Parathyroid adenoma (tissue), 2 donors: ENCODE measurements around the gene KRTAP12-3.

Experiments used
- H2AFZ ChIP-seq: fragments of 300-600 bp; sonication (generic); one replicate; pipeline ENCODE4 v1.7.0; 2017; ENCODE audit warnings: antibody characterized with exemption, mild to moderate bottlenecking
- H3K27ac ChIP-seq: fragments of 300-600 bp; sonication (generic); one replicate; pipeline ENCODE4 v1.7.0; 2017
- H3K27me3 ChIP-seq: fragments of 300-600 bp; sonication (generic); one replicate; pipeline ENCODE4 v1.7.0; 2017; ENCODE audit warnings: low read length; ENCODE audit not compliant: control insufficient read depth, insufficient read depth
- H3K36me3 ChIP-seq: fragments of 300-600 bp; sonication (generic); one replicate; pipeline ENCODE4 v1.7.0; 2017; ENCODE audit warnings: low read length; ENCODE audit not compliant: control insufficient read depth, insufficient read depth
- H3K4me1 ChIP-seq: fragments of 300-600 bp; sonication (generic); one replicate; pipeline ENCODE4 v1.7.0; 2017; ENCODE audit warnings: control low read depth
- H3K4me2 ChIP-seq: fragments of 300-600 bp; sonication (generic); one replicate; pipeline ENCODE4 v1.7.0; 2017; ENCODE audit warnings: low read length
- H3K4me3 ChIP-seq: fragments of 300-600 bp; sonication (generic); one replicate; pipeline ENCODE4 v1.7.0; 2017; ENCODE audit warnings: low read depth, low read length
- H3K79me2 ChIP-seq: fragments of 300-600 bp; sonication (generic); one replicate; pipeline ENCODE4 v1.7.0; 2017; ENCODE audit warnings: control low read depth
- H3K9ac ChIP-seq: fragments of 300-600 bp; sonication (generic); one replicate; pipeline ENCODE4 v1.7.0; 2017; ENCODE audit warnings: mild to moderate bottlenecking
- H3K9me3 ChIP-seq: fragments of 300-600 bp; sonication (generic); one replicate; pipeline ENCODE4 v1.7.0; 2017; ENCODE audit warnings: low read length; ENCODE audit not compliant: control insufficient read depth
- TF ChIP-seq, protein P1 (sequence below): fragments of 300-600 bp; sonication (generic); IDR thresholded peaks from one replicate; pipeline ENCODE4 v1.7.0; 2017; ENCODE audit warnings: antibody characterized with exemption, mild to moderate bottlenecking
- donor health status: primary hyperparathyroidism.

Gene KRTAP12-3

DNA sequence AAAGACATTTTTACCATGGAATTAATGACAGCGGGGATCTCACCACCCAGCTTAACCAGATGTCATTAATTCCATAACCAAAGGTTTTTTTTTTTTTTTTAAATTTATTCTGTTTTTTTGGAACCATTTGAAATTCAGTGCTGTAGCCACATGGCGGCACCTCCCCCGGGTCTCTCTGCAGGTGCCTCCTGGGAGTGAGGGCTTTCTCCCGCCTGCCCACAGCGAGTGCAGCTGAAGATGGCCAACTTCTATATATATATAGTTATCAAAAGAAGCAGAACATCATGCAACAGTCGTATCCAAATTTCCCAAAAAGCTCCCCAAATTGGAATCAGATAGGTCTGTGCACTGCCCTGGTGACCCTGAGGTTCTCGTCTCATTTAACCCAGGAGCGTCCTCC lies 42.3 kb upstream of the KRTAP12-3 start:
- H2AFZ ChIP-seq: no peak overlapping the region
- TF ChIP-seq, protein P1, sequence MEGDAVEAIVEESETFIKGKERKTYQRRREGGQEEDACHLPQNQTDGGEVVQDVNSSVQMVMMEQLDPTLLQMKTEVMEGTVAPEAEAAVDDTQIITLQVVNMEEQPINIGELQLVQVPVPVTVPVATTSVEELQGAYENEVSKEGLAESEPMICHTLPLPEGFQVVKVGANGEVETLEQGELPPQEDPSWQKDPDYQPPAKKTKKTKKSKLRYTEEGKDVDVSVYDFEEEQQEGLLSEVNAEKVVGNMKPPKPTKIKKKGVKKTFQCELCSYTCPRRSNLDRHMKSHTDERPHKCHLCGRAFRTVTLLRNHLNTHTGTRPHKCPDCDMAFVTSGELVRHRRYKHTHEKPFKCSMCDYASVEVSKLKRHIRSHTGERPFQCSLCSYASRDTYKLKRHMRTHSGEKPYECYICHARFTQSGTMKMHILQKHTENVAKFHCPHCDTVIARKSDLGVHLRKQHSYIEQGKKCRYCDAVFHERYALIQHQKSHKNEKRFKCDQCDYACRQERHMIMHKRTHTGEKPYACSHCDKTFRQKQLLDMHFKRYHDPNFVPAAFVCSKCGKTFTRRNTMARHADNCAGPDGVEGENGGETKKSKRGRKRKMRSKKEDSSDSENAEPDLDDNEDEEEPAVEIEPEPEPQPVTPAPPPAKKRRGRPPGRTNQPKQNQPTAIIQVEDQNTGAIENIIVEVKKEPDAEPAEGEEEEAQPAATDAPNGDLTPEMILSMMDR: no peak
- H3K9me3 ChIP-seq: no peaks in the 10 kb centered on the region
- H3K36me3 ChIP-seq: no peaks in the 10 kb centered on the region
- H3K4me3 ChIP-seq: no peak overlapping the region
- no peak overlapping the region for H3K27ac ChIP-seq
- no peaks in the 10 kb centered on the region for H3K27me3 ChIP-seq
- H3K79me2 ChIP-seq: no peaks in the 10 kb centered on the region
- no peak overlapping the region for H3K9ac ChIP-seq
- no peaks in the 10 kb centered on the region for H3K4me1 ChIP-seq
- no peak overlapping the region for H3K4me2 ChIP-seq

DNA sequence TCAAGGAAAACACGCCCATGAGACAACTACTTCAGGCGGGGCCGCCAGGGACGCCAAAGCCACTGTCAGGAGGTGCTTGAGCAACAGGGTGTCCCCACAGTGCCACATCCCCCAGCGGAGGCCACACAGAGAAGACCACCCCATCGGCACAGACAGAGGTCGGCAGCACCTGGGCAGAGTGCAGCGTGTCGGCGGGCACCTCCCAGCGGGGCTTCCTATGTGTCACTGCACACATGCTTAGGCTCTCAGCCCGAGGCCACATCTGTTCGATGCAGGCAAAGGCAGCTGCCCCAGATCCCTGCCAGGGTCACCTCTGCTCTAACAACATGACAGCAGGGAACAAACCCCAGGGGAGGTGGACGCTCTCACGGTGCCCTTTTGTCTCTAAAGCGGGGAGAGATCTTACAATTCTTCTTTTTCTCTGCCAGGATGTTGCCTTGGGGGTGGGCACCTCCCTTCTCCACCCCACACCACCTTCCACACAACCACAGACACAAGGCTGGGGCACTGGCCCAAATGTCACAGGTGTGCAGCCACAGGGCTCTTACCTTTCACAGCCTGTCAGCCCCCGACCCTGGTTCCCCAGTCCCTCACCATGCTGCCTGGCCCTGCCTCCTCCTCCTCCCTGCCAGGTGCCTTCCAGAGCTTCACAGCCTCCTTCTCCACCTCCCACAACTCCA lies 41.7 kb upstream of the KRTAP12-3 start:
- H3K27ac ChIP-seq: no peak overlapping the region

DNA sequence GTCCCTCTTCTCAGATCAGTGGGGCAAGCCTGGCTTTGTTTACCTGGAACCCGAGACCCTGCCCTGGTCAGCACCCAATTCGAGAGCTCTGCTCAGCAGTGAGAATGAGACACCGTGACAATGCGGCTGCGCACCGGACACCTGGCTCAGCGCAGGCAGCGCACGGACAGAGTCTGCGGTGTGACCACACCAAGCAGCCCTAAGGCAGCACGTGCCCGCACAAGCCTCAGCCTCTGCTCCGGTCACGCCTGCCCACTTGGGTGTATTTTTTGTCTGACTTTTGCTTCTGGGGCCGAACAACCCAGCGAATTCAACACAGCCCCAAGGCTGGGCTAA lies 41.2 kb upstream of the KRTAP12-3 start:
- H3K27ac ChIP-seq: no peak overlapping the region
- no peak overlapping the region for H3K9ac ChIP-seq
- TF ChIP-seq, protein P1: no peak
- no peaks in the 10 kb centered on the region for H3K27me3 ChIP-seq
- H3K4me1 ChIP-seq: no peaks in the 10 kb centered on the region
- no peak overlapping the region for H3K4me2 ChIP-seq
- H3K36me3 ChIP-seq: no peaks in the 10 kb centered on the region
- H3K79me2 ChIP-seq: no peaks in the 10 kb centered on the region
- no peaks in the 10 kb centered on the region for H3K9me3 ChIP-seq
- H2AFZ ChIP-seq: no peak overlapping the region
- no peak overlapping the region for H3K4me3 ChIP-seq

More for the DNA sequence above, 41.7 kb upstream of the KRTAP12-3 start:
- H2AFZ ChIP-seq: no peak overlapping the region
- H3K27me3 ChIP-seq: no peaks in the 10 kb centered on the region
- no peaks in the 10 kb centered on the region for H3K4me1 ChIP-seq
- H3K9ac ChIP-seq: no peak overlapping the region
- TF ChIP-seq, protein P1: no peak
- no peaks in the 10 kb centered on the region for H3K36me3 ChIP-seq
- H3K79me2 ChIP-seq: no peaks in the 10 kb centered on the region
- no peaks in the 10 kb centered on the region for H3K9me3 ChIP-seq
- no peak overlapping the region for H3K4me3 ChIP-seq
- no peak overlapping the region for H3K4me2 ChIP-seq

DNA sequence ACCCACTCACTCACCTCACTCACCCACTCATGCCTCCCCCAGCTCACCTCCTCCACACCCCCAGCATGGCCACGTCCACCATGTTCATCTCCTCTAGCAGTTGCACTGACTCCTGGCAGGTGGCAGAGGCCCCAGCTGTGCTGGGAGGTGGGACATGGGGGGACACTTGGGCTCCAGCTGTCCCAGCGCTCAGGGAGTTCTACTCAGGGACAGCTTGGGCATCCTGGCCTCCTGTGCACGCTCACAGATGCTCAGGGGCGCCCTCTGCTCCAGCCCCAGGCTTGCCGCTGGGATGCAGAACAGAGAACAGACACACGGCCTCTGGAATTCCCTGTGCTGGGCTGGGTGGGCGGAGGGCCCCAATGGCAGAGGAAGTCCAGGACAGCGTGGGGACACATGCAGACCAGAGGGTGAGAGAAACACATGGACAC lies 40.6 kb upstream of the KRTAP12-3 start:
- Histone ChIP-seq H3K27ac (no peak overlapping the region), H3K4me1 (no peaks in the 10 kb centered on the region), H3K4me3 (no peak overlapping the region), H3K4me2 (no peak overlapping the region), H3K79me2 (no peaks in the 10 kb centered on the region), H3K27me3 (no peaks in the 10 kb centered on the region), H3K9ac (no peak overlapping the region), H2AFZ (no peak overlapping the region), H3K9me3 (no peaks in the 10 kb centered on the region), H3K36me3 (no peaks in the 10 kb centered on the region)
- TF ChIP-seq, protein P1: no peak

DNA sequence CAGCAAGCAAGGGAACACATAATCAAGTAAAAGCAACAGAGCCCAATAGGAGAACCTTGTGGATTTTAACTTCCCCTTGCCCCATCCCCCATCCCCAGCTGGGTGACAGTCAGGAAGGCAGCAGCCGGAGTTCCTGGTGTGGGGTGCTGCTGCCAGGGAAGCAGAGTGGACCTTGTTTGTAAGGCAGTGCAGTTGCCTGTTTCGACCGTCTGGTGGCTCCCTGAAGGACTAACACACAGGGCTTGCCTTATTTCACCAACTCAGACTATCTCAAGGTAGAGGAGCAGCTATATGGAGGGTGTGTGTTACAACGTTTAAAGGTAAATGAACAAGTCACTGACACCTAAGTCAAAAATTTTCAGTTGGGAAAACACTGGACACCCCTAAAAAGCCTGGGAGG lies 39.2 kb upstream of the KRTAP12-3 start:
- no peak overlapping the region for H3K4me3 ChIP-seq
- no peak overlapping the region for H3K27ac ChIP-seq
- TF ChIP-seq, protein P1: no peak

More for the DNA sequence above, 39.2 kb upstream of the KRTAP12-3 start:
- Histone ChIP-seq H2AFZ (no peak overlapping the region), H3K4me1 (no peaks in the 10 kb centered on the region), H3K79me2 (no peaks in the 10 kb centered on the region), H3K4me2 (no peak overlapping the region), H3K36me3 (no peaks in the 10 kb centered on the region), H3K9ac (no peak overlapping the region), H3K9me3 (no peaks in the 10 kb centered on the region), H3K27me3 (no peaks in the 10 kb centered on the region)
